ENCODE data around the gene THSD7A.
"Not testable (repeated sequence)": the region's sequence is repeated elsewhere in the genome, so short reads cannot be mapped to it uniquely, and the experiment has no call there.

Gene THSD7A

GRCh38 chr7:11524476-11525397, 307.3 kb downstream of the THSD7A start:
- DNase-seq (ENCODE audit: low read depth in 1 of 2, low spot score in 1 of 2): no peak

DNA sequence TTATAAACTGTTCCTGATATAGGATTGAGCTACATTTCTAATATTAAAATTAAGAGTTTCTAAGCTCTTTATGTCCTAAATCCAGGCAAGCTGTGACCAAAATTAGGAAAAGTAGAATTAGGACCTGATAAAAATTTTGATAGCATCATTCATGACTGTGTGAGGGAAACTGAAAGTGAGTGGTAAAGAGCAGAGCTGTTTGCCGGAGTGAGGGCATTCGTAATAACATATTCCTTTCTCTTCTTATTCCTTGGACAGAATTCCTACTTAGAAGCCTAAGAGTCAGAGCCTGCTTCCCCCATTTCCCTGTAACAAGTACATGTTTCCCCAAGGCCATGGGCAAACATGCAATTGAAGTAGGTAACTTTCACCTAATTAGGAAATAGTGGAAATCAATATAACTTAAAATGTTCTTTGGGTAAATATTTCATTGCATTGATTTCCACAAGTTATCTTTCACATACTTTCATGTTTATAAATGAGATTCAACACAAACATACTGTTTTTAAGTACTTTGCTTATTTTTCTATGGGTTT, 310.0 kb downstream of the THSD7A start:
- DNase-seq (ENCODE audit: low read depth in 1 of 2, low spot score in 1 of 2): not testable (repeated sequence)

- no peak for DNase-seq (ENCODE audit: low read depth in 1 of 2, low spot score in 1 of 2)
Observed at GRCh38 chr7:11517853-11518252, 314.1 kb downstream of the THSD7A start.

DNA sequence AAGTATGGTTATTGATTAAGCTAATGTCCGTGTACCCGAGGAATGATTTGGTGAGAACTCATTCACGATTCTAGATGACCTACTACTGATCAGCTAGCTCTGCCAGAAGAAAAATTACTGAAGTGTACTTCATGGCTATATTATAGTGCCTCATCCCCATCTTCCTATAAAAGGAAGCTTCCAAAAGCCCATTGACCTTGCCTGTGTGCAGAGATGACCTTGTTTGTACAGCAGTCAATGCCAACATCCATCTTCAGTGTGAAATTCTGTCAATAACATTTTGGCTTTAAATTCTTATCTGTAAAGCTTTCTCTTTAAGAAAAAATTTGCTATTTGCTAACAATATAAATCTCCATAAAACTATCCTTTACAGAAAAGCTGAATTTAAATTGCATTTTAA, 315.7 kb downstream of the THSD7A start:
- no peak for DNase-seq (ENCODE audit: low read depth in 1 of 2, low spot score in 1 of 2)

GRCh38 chr7:11513460-11513859, 318.5 kb downstream of the THSD7A start:
- no peak for DNase-seq (ENCODE audit: low read depth in 1 of 2, low spot score in 1 of 2)

DNA sequence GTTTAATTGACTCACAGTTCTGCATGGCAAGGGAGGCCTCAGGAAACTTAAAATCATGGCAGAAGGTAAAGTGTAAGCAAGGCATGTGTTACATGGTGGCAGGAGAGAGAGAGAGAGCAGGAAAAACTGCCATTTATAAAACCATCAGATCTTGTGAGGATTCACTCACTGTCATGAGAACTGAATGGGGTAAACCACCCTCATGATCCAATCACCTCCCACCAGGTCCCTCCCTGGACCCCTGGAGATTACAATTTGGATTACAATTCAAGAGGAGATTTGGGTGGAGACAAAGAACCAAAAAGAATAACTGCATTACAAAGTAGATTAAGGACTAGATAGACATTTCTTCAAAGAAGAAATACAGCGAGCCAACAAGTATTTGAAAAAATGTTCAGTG, 324.1 kb downstream of the THSD7A start:
- no peak for DNase-seq (ENCODE audit: low read depth in 1 of 2, low spot score in 1 of 2)

GRCh38 chr7:11506417-11506816, 325.6 kb downstream of the THSD7A start:
- no peak for DNase-seq (ENCODE audit: low read depth in 1 of 2, low spot score in 1 of 2)

GRCh38 chr7:11505471-11505985, 326.5 kb downstream of the THSD7A start:
- no peak for DNase-seq (ENCODE audit: low read depth in 1 of 2, low spot score in 1 of 2)

GRCh38 chr7:11492307-11492706, 339.7 kb downstream of the THSD7A start:
- no peak for DNase-seq (ENCODE audit: low read depth in 1 of 2, low spot score in 1 of 2)

DNA sequence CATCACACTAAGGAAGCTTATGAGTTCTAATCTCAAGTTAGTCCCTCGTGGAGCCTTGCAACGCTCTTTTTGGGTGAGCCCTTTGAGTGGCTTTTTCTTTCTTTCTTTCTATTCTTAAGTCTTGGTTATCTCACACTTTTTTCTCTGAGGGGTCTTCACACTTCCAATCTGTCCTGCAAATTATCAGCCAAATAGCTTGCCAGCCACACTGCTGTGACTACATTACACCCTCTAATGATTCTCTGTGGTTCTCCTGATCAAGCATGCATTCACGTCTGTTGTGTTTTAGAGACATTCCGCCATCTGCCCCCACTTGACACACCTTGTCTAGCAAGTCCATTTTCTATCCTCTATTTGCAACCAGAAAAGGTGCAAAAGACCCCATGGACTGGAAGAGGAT, 340.2 kb downstream of the THSD7A start:
- no peak for DNase-seq (ENCODE audit: low read depth in 1 of 2, low spot score in 1 of 2)

GRCh38 chr7:11489280-11489679, 342.7 kb downstream of the THSD7A start:
- DNase-seq (ENCODE audit: low read depth in 1 of 2, low spot score in 1 of 2): no peak

DNA sequence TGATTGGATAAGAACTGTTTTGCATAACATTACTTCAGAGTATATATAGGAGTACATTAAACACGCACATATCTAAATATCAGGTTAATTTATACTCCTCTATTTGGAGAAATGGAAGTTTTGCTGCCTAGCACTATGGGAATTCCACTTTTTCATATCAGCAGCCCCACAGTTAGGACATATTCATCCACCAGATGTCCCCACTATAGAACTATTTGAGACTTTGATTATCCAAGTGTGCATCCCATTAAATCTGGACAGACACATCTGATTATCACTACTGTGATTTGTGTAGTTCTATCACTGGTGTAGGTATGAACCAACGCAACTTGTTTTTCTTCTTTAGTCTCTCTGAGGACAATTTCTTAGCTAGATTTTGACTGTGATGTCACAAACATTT, 345.7 kb downstream of the THSD7A start:
- no peak for DNase-seq (ENCODE audit: low read depth in 1 of 2, low spot score in 1 of 2)

DNA sequence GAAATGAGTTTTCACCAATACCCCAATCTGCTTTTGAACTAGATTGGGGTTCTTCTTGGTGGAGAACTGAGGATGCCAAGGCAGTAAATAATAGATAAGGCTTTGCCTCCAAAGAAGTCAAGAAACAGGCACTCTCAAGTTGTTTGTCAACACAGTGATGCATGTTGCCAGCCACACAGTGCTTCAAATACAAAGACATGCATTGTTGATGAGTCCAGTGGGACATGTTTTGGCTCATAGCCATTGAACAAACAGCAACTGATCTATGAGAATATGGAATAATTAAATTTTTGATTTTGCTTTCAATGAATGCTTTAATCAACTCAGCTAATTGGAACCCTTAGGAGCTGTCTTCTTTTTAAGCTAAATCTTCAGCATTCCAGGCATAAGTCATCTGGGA, 346.4 kb downstream of the THSD7A start:
- no peak for DNase-seq (ENCODE audit: low read depth in 1 of 2, low spot score in 1 of 2)

- DNase-seq (ENCODE audit: low read depth in 1 of 2, low spot score in 1 of 2): no peak
Observed at GRCh38 chr7:11480143-11480542, 351.9 kb downstream of the THSD7A start.

- DNase-seq (ENCODE audit: low read depth in 1 of 2, low spot score in 1 of 2): no peak
Observed at GRCh38 chr7:11478882-11479281, 353.1 kb downstream of the THSD7A start.

- DNase-seq (ENCODE audit: low read depth in 1 of 2, low spot score in 1 of 2): no peak
Observed at GRCh38 chr7:11478426-11478825, 353.6 kb downstream of the THSD7A start.

GRCh38 chr7:11474902-11475585, 357.0 kb downstream of the THSD7A start:
- DNase-seq (ENCODE audit: low read depth in 1 of 2, low spot score in 1 of 2): no peak

- DNase-seq (ENCODE audit: low read depth in 1 of 2, low spot score in 1 of 2): no peak
Observed at GRCh38 chr7:11473807-11474424, 358.1 kb downstream of the THSD7A start.

DNA sequence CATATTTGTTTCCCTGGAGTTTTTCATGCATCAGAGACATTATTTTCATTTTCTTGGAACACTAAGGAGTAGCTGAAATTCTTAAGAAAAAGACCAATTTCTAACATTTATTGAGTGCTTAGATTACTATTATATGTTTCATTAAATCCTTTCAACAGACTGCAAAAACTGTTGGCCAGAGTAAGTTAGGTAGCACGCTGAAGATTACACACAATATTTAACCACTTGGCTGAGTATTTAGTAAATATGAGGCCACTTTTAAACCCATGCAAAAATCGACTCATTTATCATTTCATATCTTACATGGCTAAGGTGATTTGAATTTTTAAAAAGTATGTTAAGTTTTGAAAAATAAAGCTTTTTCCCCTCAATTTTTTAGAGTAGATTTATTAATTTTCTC, 358.8 kb downstream of the THSD7A start:
- no peak for DNase-seq (ENCODE audit: low read depth in 1 of 2, low spot score in 1 of 2)

DNA sequence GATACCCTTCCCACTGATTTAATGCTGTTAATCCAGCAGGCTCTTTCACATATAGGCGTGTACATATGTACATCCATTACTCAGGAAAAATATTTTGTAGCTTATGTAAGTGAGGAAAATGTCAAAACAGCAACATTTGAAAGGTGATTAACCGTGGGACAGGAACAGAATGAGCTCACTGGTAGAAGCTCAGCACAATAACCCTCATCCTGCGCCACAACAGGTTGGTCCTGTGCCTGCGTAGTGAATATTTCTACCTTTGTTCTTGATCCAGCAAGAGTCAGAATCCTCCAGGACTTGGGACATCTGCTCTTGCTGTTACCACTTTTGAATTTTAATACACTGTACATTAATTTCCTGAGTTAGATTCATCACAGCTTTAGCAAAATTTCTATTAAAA, 359.4 kb downstream of the THSD7A start:
- no peak for DNase-seq (ENCODE audit: low read depth in 1 of 2, low spot score in 1 of 2)

DNA sequence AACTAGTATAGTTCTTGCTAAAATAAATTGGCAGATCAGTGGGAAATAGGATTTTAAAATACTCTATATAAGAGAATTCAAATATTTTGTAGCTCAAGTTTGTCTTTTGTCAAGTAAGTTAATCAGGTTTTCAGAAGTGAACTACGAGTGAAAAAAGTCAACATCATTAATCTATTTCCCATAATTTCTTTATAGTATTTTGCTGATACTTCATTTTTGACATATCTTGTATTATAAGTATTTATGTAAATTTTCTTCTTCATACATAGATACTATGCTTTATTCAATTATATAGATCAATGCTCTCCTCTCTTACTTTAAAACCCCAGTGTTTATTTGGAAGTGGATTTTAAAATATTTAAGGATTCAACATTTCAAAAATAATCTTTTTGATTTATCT, 360.7 kb downstream of the THSD7A start:
- no peak for DNase-seq (ENCODE audit: low read depth in 1 of 2, low spot score in 1 of 2)

All from stimulated activated CD4-positive, alpha-beta T cell treated with anti-CD3 and anti-CD28 coated beads, Interleukin-15, amount 100 ng/mL, for 1 hour (primary cell).